ENCODE results near the gene IRGC.

- TF ChIP-seq POLR2A (IDR thresholded peaks at IDR 0.05) (no peak), CTCF (IDR thresholded peaks at IDR 0.05) (no peak)
Measured at GRCh38 chr19:43731846-43732245, 16.0 kb downstream of the IRGC start.
